ENCODE results near the gene MRPL21.
"Not testable (repeated sequence)": the region's sequence is repeated elsewhere in the genome, so short reads cannot be mapped to it uniquely, and the experiment has no call there.

Gene MRPL21

DNA sequence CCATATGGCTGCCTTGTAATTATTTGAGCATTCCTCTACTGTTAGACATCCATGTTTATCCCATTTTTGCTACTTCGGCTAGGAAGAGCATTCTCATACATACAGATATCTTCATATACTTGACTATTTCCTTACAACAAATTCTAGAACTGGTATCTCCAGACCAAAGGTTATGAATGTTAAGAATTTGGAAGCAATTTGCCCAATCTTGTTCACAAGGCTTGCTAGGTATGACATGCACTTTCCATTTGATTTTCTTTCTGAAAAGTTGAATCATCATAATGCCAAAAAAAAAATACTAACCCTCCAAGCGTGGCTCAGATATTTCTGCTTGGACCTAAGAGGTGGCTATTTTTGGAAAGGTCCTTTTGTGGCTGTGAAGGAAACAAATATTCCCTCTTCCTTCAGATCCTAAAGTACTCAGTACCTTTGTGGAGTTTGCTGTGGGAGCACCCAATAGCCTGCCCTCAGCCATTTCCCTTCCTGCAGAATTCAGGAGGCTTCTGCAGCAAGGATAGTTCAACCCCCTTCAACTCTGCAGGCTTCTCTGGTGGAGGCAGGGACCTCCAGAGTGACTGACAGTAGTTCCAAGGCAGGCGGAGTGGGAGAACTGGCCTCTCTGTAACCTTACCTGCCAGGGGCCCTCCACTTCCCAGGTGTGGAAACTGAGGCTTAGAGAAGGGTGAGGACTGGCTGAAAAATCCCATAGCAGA lies 39.9 kb downstream of the MRPL21 start:
- no peak for DNase-seq

DNA sequence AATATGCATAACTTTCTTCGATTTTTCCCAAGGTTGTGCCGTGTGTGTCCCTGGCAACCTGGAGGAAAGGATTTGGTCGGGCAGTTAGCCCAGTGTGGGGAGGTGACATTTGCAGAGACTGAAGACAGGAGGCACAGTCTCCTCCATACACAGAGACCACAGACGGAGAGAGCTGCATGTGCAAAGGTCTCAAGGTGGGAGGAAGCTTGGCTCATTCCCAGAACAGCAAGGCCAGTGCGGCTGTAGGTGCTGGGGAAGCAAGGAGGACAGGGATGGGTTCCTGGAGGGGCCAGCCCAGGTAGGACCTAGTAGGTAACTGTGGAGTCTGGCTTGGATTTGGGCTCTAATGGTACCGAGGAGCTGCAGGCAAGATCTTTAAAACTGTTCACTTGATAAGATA lies 41.2 kb downstream of the MRPL21 start:
- DNase-seq, result no peak

DNA sequence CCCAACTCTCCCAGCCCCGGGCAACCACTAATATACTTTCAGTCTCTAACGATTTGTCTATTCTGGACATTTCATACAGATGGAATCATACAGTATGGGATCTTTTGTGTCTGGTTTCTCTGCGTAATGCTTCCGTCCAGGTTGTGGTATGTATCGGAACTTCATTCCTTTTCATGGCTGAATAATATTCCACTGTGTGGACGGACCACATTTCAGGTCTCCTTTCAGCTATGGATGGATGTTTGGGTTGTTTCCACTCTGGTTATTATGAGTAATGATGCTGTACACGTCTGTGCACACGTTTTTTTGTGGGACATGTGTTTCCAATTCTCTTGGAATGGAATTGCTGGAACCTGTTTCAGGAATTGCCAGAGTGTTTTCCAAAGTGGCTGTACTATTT lies 44.5 kb downstream of the MRPL21 start:
- DNase-seq, result no peak

DNA sequence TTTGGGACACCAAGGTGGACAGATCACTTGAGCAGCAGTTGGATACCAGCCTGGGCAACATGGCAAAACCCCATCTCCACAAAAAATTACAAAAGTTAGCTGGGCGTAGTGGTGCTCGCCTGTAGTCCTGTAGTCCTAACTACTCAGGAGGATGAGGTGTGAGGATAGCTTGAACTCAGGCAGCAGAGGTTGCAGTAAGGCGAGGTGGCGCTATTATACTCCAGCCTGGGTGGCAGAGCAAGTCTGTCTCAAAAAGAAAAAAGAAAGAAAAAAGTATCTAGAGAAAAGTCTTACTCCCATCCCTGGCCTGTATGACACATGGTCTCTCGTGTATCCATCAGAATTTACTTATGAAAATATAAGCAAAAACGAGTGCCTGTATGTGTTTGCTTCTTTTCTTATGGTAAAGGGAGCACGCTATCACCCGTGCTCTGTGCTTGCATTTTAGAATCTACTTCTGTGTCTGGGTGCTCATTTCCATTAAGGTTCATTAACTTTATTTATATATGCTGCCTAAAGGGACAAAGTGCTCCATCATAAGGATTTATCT lies 46.5 kb downstream of the MRPL21 start:
- no peak for DNase-seq

DNA sequence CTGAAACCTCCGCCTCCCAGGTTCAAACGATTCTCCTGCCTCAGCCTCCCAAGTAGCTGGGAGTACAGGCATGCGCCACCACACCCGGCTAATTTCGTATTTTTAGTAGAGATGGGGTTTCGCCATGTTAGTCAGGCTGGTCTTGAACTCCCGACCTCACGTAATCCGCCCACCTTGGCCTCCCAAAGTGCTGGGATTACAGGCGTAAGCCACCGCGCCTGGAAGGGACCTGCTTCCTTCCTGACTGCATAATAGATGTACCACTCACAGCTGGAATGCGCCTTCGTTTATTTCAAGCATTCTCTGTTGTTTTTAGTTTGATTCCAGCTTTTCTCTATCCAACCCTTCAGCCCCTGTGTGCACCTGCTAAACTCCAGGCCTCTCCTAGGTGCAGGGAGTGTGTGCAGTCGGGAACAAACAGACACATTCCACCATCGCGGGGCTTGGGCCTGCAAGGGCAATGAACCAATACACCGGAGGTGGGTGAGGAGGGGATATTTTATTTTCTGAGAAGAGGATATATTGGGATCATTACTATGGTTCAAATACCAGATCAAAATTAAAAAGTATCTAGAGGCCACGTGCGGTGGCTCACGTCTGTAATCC lies 47.1 kb downstream of the MRPL21 start:
- DNase-seq, result not testable (repeated sequence)

DNA sequence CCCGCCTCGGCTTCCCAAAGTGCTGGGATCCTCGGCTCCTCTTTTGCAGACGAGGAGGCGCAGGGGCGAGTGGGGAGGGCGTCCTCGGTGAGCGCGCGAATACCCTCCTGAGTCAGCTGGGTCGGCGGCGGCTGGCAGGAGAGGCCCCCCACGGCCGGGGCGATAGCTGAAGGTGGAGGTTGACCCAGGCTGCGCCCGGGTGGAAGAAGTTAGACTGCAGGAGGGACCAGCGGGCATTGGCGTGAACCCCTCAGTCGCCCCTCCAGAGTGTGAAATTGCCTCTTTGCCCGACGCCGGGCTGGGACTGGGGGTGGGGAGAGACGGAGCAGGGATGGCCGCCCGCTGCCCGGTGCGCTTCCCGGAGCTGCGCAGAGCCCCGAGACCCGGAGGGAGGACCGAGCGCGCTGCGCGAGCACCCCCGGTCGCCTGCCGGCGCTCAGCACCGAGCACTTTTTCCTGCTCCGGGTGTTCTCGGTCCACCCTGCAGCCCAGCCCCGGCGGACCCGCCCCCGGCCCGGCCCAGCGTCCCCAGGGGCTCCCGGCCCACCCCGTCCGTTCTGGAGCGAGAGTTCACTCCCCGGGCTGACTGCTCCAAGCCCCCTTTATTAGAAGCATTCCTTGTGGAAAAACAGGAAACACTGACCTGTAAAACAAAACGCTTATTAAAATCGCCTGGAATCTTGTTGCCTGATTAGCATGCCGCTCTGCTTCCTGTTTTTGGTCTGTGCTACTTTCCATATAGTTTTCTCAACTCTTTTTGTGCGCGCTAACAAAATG lies 48.2 kb downstream of the MRPL21 start:
- DNase-seq, result no peak

DNA sequence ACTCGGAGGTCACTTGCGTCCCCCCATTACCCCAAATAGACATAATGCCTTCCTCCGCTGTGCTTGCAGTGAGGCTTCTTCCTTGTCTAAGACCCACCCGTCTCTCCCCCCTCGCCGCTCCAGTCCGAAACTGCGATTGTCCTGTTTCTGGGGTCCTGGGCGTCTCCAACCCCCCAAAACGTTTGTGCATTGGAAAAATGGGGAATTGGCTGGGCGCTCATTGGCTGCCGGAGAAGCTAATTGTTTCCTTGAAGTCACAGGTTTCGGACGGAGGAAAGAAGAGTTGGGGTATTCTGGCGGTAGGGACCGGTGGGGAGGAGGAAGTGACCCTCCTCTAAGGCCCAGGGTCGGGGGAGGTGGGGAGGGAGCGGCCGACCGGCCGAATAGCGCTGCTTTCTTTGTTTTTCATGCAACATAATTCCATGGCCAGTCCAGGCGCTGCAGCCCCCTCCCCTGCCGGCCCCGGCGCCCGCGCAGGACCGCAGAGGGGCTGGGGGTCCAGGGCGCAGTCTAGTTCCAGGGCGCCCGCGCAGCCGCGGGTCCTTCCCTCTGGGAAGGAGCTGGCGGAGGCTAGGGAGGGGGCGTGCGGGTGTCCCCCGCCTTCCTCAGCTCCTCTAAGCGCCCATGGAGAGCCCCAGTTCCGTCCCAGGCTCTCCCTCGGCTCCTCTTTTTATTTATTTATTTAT lies 49.2 kb downstream of the MRPL21 start:
- no peak for DNase-seq

DNA sequence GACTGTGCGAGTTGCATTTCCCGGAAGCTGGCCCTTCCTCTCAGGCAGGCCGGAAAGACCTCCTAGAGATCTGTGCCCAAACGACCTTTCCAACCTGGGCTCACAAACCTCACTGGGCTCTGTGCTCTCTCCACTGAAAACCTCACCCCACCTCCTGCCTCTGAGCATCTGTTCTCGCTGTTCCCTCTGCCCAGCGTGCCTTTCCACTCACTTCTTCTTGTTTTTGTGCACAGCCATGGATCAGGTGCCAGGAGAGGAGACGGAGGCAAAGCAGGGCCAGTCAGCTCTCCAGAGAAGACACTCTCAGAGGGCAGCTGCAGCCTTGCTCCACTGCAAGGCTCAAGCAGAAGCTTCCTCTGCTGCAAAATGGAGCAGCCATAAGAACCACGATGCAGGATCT lies 51.0 kb downstream of the MRPL21 start:
- no peak for DNase-seq

DNA sequence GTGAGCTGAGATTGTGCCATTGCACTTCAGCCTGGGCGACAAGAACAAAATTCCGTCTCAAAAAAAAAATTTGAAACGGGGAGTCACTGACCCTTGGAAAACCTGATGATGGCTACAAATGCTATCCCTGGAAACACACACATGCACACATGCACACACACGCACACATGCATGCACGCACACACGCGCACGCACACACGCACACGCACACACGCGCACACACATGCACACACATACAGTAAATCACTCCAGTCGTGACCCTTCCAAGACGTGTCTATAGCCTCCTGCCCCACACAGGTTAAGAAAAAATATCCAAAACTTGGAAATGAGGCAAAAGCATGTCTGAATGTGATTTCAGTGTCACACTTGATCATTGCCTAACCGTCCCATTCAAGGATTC lies 55.2 kb downstream of the MRPL21 start:
- no peak for DNase-seq

DNA sequence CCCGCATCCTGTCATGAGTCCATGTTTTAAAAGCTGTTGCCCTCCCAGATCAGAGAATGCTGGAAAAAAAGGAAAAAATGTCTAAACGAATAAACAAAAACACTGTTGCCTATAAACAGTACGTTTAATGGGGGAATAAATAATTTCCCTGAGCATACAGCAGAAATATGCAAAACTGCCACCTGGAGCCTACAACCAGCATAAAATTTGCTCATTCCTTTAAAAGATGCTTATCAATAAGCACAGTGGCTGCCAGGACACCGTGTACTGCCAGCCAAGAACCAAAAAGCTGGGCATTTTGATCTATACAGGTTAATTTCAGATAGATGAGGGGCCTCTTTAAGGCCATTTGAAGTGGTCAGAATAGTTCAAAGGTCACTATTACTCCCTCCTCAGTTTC lies 56.2 kb downstream of the MRPL21 start:
- DNase-seq, result no peak

DNA sequence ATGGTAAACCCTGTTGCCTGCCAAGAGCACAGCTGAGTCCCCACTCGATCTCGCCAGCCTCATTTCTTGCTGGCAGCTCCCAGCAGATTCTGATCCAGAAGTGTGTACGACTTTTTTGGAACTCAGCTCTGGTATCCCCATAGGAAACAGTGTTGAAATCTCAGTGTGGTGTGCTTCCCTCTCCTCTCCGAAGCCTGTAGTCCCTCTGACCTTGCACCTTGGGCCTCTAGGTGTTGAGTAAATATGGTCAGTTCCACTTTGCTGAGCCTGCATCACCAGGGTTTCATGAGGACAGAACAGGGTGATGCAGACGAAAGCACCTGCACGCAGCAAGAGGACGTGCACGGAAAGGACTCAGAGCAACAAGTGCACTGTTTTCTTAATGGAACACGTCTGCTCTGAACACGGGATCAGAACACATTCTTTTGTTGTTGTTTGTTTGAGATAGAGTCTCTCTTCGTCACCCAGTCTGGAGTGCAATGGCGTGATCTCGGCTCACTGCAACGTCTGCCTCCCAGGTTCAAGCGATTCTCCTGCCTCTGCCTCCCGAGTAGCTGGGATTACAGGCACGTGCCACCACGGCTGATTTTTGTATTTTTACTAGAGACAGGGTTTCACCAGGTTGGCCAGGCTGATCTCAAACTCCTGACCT lies 58.2 kb downstream of the MRPL21 start:
- no peak for DNase-seq

DNA sequence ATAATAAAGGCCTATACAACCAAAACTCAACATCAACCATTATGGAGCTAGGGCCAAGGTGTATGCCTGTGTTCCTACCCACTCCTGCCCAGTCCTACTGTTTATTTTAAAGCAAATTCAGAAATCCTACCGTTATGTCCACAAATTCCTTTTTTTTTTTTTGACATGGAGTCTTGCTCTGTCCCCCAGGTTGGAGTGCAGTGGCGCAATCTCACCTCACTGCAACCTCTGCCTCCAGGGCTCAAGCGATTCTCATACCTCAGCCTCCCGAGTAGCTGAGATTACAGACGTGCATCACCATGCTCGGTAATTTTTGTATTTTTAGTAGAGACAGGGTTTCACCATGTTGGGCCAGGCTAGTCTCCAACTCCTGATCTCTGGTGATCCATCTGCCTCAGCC lies 58.8 kb downstream of the MRPL21 start:
- no peak for DNase-seq

DNA sequence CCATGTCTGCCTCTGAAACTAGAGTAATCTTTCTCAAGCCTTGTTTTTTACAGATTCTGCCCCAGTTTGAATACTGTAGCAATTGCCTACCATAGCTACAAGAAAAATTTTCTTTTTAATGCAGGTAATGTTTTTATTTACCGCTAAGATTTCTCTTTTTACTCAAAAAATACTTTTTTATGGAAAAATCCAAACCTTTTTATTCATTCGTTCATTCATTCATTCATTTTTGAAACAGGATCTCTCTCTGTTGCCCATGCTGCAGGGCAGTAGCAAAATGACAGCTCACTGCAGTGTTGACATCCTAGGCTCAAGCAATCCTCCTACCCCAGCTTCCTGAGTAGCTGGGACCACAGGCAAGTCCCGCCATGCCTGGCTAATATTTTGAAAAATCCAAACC lies 59.3 kb downstream of the MRPL21 start:
- no peak for DNase-seq

DNA sequence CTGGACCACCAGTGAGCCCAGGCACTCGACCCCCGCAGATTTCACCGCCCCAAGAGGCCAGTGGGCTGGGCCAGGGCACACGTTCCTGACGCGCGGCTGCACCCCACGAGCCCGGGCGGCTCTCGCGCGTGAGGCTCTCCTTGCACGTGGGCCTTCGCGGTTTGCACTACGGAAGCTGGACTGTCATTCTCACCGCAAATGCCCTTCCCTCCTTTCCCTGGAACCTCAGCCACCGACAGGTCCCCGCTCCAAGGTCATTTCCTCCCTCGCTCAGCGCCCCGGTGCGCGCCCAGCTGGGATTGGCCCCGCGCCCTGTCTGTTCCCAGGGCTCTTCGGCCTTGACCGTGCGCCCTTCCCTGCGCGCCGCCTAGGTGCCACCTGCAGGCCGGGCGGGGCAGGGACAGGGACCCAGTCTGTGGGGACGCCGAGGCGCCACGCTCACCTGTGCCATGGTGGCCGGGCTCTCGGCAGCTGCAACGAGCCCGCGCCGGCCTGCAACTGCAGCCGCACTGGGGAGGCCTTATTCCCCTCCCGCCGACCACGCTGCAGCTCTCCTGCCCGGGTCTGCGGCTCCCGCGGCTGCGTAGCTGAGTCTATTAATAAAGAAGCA lies 59.8 kb downstream of the MRPL21 start:
- DNase-seq, result peak; percentile 56

DNA sequence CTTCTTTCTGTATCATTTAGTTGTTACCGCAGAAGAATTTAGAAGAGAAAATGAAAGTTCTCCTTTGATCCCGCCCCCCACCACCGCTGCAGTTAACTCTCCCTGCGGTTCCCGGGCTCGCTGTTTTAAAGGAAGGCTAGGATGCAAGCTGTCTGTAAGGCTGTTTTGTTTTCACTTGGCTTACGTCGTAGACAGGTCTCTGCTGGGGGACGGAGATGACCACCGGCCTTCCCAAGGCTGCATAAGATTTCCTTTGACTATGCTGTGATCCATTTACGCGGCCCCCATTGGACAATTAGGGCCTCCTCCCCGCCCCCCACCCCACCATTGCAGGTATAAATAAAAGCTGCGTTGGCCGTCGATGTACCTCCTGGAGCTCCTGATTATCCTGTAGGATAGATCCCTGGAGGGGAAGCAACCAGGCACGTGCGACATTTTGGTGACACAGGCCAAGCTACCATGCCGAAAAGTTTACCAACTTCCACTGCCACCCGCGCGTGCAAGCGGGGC lies 60.5 kb downstream of the MRPL21 start:
- no peak for DNase-seq

DNA sequence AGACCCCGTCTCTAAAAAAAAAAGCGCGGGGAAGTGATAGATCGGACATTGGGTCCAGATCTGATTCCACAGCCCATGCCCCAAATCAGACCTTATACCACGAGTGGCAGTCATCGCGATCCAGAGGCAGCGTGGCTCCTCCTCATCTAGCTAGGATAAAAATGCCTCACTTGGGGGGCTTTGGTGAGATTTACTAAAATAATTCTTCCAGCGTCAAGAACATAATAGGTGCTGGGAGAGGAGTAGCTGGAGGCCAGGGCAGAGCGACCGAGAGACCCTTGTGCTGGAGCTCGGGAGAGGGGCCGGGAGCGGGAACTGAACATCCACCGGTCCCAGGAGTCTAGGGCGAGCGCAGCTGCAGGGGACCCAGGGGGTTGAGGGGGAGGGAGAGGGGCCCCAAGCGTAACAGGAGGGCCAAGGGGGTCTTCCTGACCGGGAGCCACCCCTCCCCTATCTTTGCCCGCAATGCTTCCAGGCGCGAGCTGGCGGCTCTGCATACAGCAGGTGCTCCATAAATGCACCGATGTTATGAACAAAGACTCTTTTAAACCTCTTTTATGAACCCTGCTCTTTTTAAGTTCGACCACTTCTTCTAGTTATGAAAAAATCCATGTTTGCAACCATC lies 61.1 kb downstream of the MRPL21 start:
- no peak for DNase-seq

DNA sequence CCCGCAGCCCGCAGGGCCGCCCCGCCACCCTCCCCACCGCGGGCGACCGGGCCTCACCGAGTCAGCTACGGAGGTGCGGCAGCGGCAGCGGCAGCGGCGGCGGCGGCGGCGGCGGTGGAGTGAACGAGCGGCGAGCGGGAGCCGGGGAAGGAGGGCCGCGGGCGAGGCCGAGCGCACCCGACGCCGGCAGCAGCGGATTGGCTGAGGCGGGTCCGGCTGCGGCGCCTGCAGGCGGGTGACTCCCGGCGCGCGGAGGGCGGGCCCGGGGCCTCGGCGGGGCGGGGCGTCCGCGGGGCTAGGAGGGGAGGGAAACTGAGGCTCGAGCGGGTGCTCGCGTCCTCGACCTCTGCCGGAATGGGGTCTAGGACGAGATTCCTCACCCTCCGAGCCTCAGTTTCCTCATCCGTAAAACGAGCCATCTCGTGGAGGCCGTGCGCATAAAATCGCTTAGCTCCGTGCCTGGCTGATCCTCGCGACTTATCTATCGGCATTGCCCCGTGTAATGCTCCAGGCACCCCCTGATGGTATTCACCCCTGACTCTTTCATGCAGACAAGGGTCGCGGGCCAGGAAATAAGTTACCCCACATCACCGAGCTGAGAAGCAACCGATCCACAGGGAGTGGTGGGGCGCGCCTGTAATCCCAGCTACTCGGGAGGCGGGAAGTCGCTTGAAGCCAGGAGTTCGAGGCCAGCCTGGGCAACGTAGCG lies 61.8 kb downstream of the MRPL21 start, which contains the start of gene CPT1A:
TSS of gene CPT1A (minus strand) at position 199 of the 709 bp plus-strand sequence. CDS start 26,442 bp downstream, outside the sequence.
- peak; percentile 42 for DNase-seq
